H9 (cell line): ENCODE data around the gene LYSMD3. TPM values are rescaled to one million over a fixed set of nuclear protein-coding genes. Genes with fewer than 3 reads are reported as not detected.

ENCODE experiments used
- DNase-seq: peaks from one replicate; pipeline ENCODE4 v3.0.0-alpha.2; 2017
- H2AFZ ChIP-seq: one replicate; pipeline ENCODE4 v1.6.1; 2013; ENCODE audit warnings: mild to moderate bottlenecking, low read length, control low read depth, moderate library complexity
- H2AK5ac ChIP-seq: 2 replicates; pipeline ENCODE4 v1.6.1; 2013; ENCODE audit warnings: low read length, control low read depth, mixed read lengths; ENCODE audit not compliant: insufficient read length
- H2BK120ac ChIP-seq: one replicate; pipeline ENCODE4 v1.6.1; 2013; ENCODE audit warnings: low read depth, mild to moderate bottlenecking, low read length, control low read depth, inconsistent platforms; ENCODE audit not compliant: poor library complexity, severe bottlenecking
- H2BK12ac ChIP-seq: 2 replicates; pipeline ENCODE4 v1.6.1; 2013; ENCODE audit warnings: low read length, control low read depth, mixed read lengths, low read depth; ENCODE audit not compliant: insufficient read length
- H2BK15ac ChIP-seq: 2 replicates; pipeline ENCODE4 v1.6.1; 2013; ENCODE audit warnings: low read depth, low read length, control low read depth
- H2BK20ac ChIP-seq: one replicate; pipeline ENCODE4 v1.6.1; 2013; ENCODE audit warnings: low read depth, mild to moderate bottlenecking, low read length, control low read depth, inconsistent platforms; ENCODE audit not compliant: poor library complexity, severe bottlenecking
- H2BK5ac ChIP-seq: 2 replicates; pipeline ENCODE4 v1.6.1; 2013; ENCODE audit warnings: low read length, control low read depth, mixed read lengths; ENCODE audit not compliant: insufficient read length
- H3K14ac ChIP-seq: 2 replicates; pipeline ENCODE4 v1.6.1; 2013; ENCODE audit warnings: low read length, control low read depth; ENCODE audit not compliant: insufficient read depth
- H3K18ac ChIP-seq: 2 replicates; pipeline ENCODE4 v1.6.1; 2013; ENCODE audit warnings: low read depth, mild to moderate bottlenecking, mixed read lengths, low read length, control low read depth; ENCODE audit not compliant: insufficient read length
- H3K23ac ChIP-seq: 2 replicates; pipeline ENCODE4 v1.6.1; 2013; ENCODE audit warnings: low read length, control low read depth, mixed read lengths, low read depth; ENCODE audit not compliant: insufficient read length
- H3K23me2 ChIP-seq: 2 replicates; pipeline ENCODE4 v1.6.1; 2013; ENCODE audit warnings: low read depth, mild to moderate bottlenecking, mixed read lengths, low read length, control low read depth; ENCODE audit not compliant: insufficient read length, poor library complexity, severe bottlenecking
- H3K27ac ChIP-seq: 2 replicates; pipeline ENCODE4 v1.5.1; 2013; ENCODE audit warnings: low read length, control low read depth, mixed read lengths, low read depth; ENCODE audit not compliant: insufficient read length
- H3K27me3 ChIP-seq: 2 replicates; pipeline ENCODE4 v1.6.1; 2013; ENCODE audit warnings: low read length, control low read depth, inconsistent platforms; ENCODE audit not compliant: insufficient read depth
- H3K4ac ChIP-seq: 2 replicates; pipeline ENCODE4 v1.6.1; 2013; ENCODE audit warnings: low read depth, mild to moderate bottlenecking, control low read depth, inconsistent platforms, low read length, moderate library complexity
- H3K4me1 ChIP-seq: 2 replicates; pipeline ENCODE4 v1.6.1; 2013; ENCODE audit warnings: low read length, control low read depth, inconsistent platforms; ENCODE audit not compliant: insufficient read depth
- H3K4me2 ChIP-seq: 2 replicates; pipeline ENCODE4 v1.6.1; 2013; ENCODE audit warnings: low read length, control low read depth, mixed read lengths; ENCODE audit not compliant: insufficient read length, insufficient read depth
- H3K56ac ChIP-seq: 2 replicates; pipeline ENCODE4 v1.6.1; 2013; ENCODE audit warnings: low read depth, mild to moderate bottlenecking, mixed read lengths, low read length, control low read depth; ENCODE audit not compliant: insufficient read length
- H3K79me1 ChIP-seq: 2 replicates; pipeline ENCODE4 v1.6.1; 2013; ENCODE audit warnings: low read depth, mild to moderate bottlenecking, moderate library complexity, low read length, control low read depth, inconsistent platforms; ENCODE audit not compliant: insufficient read depth, poor library complexity, severe bottlenecking
- H3K79me2 ChIP-seq: 2 replicates; pipeline ENCODE4 v1.6.1; 2013; ENCODE audit warnings: low read length, control low read depth, inconsistent platforms; ENCODE audit not compliant: insufficient read depth
- H3K9ac ChIP-seq: 2 replicates; pipeline ENCODE4 v1.6.1; 2013; ENCODE audit warnings: low read length, control low read depth, mixed read lengths; ENCODE audit not compliant: insufficient read length; ENCODE audit errors: extremely low read depth
- H3K9me3 ChIP-seq: one replicate; pipeline ENCODE4 v1.6.1; 2013; ENCODE audit warnings: low read depth, low read length, inconsistent platforms; ENCODE audit not compliant: control insufficient read depth
- H3T11ph ChIP-seq: one replicate; pipeline ENCODE4 v1.6.1; 2013; ENCODE audit warnings: mild to moderate bottlenecking, low read length, control low read depth, inconsistent platforms
- H4K20me1 ChIP-seq: one replicate; pipeline ENCODE4 v1.6.1; 2013; ENCODE audit not compliant: control insufficient read depth, insufficient read length, insufficient read depth
- H4K5ac ChIP-seq: 2 replicates; pipeline ENCODE4 v1.6.1; 2013; ENCODE audit warnings: low read depth, mild to moderate bottlenecking, mixed read lengths, low read length, control low read depth; ENCODE audit not compliant: insufficient read length
- H4K8ac ChIP-seq: replicated peaks from 2 replicates; pipeline ENCODE4 v1.6.1; 2013; ENCODE audit warnings: low read length, control low read depth, mixed read lengths, low read depth; ENCODE audit not compliant: insufficient read length
- H4K91ac ChIP-seq: 2 replicates; pipeline ENCODE4 v1.6.1; 2013; ENCODE audit warnings: low read depth, mild to moderate bottlenecking, moderate library complexity, mixed read lengths, low read length, control low read depth; ENCODE audit not compliant: insufficient read length
- H3K27ac Mint-ChIP-seq, 3 experiments: 2 replicates in 2 of 3; 3 replicates in 1 of 3; pipeline ENCODE4 v1.8.0; 2020 to 2021; ENCODE audit warnings: mixed read lengths in 3 of 3, mild to moderate bottlenecking in 1 of 3, moderate library complexity in 1 of 3
- H3K27me3 Mint-ChIP-seq: 2 replicates; pipeline ENCODE4 v1.8.0; 2021; ENCODE audit warnings: low read depth, mild to moderate bottlenecking, moderate library complexity, mixed read lengths
- H3K36me3 Mint-ChIP-seq, 3 experiments: 2 replicates in 2 of 3; 3 replicates in 1 of 3; pipeline ENCODE4 v1.8.0; 2020 to 2021; ENCODE audit warnings: low read depth in 3 of 3, mixed read lengths in 3 of 3; ENCODE audit not compliant: insufficient read depth in 1 of 3
- H3K4me1 Mint-ChIP-seq, 2 experiments: 2 replicates each; pipeline ENCODE4 v1.8.0; 2020; ENCODE audit warnings: mixed read lengths in 2 of 2
- H3K4me3 Mint-ChIP-seq, 2 experiments: 2 replicates in 1 of 2; 3 replicates in 1 of 2; pipeline ENCODE4 v1.8.0; 2020 to 2021; ENCODE audit warnings: mild to moderate bottlenecking in 2 of 2, mixed read lengths in 2 of 2, moderate library complexity in 1 of 2
- H3K9me3 Mint-ChIP-seq, 2 experiments: 2 replicates in 1 of 2; 3 replicates in 1 of 2; pipeline ENCODE4 v1.8.0; 2020; ENCODE audit warnings: mild to moderate bottlenecking in 2 of 2, mixed read lengths in 2 of 2, moderate library complexity in 1 of 2
- WGBS: extraction: QIAGEN DNeasy Blood & Tissue Kit; methylation state at CpG from one replicate; pipeline ENCODE4 v1.1.7; 2013; ENCODE audit warnings: missing lambda C conversion rate, low lambda C conversion rate, mixed read lengths; ENCODE audit not compliant: insufficient read length; ENCODE audit errors: extremely low coverage; 5-methylcytosine and 5-hydroxymethylcytosine counted together
- total RNA-seq: library from RNA; stranded (reverse); gene quantifications from 2 replicates; pipeline ENCODE4 v1.2.1, GENCODE V29; 2021
- TF ChIP-seq, protein P1 (sequence below): fragments of 200-600 bp; sonication (generic); conservative IDR thresholded peaks from 3 replicates; pipeline ENCODE4 v1.8.0; 2021; ENCODE audit warnings: antibody characterized with exemption, mild to moderate bottlenecking

Gene LYSMD3
- total RNA-seq, 1 experiment from 2014 or later, result 14.0 TPM

DNA sequence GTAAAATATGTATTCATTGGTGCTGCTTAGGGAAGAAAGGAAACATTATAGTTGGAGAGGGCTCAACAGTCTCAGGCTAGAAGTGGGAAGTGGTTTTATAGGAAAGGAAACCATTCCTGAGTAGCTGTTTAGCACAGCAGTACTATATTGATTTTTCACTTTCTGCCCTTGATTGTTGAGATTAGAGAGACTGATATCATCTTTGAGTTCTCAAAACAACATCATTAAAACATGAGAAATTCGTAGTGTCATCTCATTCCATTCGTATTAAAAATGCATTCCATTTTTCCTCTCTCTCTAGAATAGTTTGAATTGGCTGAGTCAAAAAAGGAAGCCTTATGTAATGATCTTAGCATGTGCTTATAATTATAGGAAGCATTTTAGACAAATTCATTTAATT is 40.6 kb downstream of the LYSMD3 start:
- Histone ChIP-seq H3K79me1 (no peaks in the 10 kb centered on the region), H3K9me3 (no peaks in the 10 kb centered on the region), H3K79me2 (peaks cover 5% of the 10 kb centered on the region; the same call in 1 of the 2 replicates), H2AK5ac (no peak overlapping the region), H3K4me2 (no peak overlapping the region), H3K27me3 (no peaks in the 10 kb centered on the region), H4K20me1 (no peaks in the 10 kb centered on the region), H4K5ac (no peak overlapping the region), H2BK15ac (no peak overlapping the region), H3K56ac (no peak overlapping the region), H3K4ac (no peak overlapping the region), H3K4me1 (peaks cover 6% of the 10 kb centered on the region), H3T11ph (no peak overlapping the region), H2BK20ac (no peak overlapping the region), H4K8ac (no peak overlapping the region), H3K23me2 (no peaks in the 10 kb centered on the region), H2BK5ac (no peak overlapping the region), H3K9ac (no peak overlapping the region), H2BK120ac (no peak overlapping the region), H3K23ac (no peak overlapping the region), H3K27ac (no peak overlapping the region), H2AFZ (no peak overlapping the region), H4K91ac (no peak overlapping the region), H3K18ac (no peak overlapping the region), H3K14ac (no peak overlapping the region), H2BK12ac (no peak overlapping the region)
- DNase-seq, result no peak
- Mint-ChIP-seq H3K27me3 (no peaks in the 10 kb centered on the region), H3K27ac (no peak overlapping the region), H3K36me3 (peaks cover 37 to 65% (median 47%) of the 10 kb centered on the region in 3 experiments), H3K4me1 (peaks cover 11 to 16% of the 10 kb centered on the region in 2 experiments), H3K9me3 (no peaks in the 10 kb centered on the region), H3K4me3 (no peak overlapping the region)
- no CpG with 5 or more reads among the region's 2 CpGs for WGBS
- TF ChIP-seq, protein P1, sequence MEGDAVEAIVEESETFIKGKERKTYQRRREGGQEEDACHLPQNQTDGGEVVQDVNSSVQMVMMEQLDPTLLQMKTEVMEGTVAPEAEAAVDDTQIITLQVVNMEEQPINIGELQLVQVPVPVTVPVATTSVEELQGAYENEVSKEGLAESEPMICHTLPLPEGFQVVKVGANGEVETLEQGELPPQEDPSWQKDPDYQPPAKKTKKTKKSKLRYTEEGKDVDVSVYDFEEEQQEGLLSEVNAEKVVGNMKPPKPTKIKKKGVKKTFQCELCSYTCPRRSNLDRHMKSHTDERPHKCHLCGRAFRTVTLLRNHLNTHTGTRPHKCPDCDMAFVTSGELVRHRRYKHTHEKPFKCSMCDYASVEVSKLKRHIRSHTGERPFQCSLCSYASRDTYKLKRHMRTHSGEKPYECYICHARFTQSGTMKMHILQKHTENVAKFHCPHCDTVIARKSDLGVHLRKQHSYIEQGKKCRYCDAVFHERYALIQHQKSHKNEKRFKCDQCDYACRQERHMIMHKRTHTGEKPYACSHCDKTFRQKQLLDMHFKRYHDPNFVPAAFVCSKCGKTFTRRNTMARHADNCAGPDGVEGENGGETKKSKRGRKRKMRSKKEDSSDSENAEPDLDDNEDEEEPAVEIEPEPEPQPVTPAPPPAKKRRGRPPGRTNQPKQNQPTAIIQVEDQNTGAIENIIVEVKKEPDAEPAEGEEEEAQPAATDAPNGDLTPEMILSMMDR, result no peak
